ENCODE measurements around the gene AKAP10.

- TF ChIP-seq YY1 (IDR thresholded peaks at IDR 0.05; ENCODE audit: insufficient read depth, insufficient read length) (no peak), SUZ12 (IDR thresholded peaks at IDR 0.05; ENCODE audit: extremely low read depth, insufficient read depth, insufficient read length) (no peak)
Observed at GRCh38 chr17:19937522-19937921, 40.1 kb downstream of the AKAP10 start.
